Activated CD4-positive, alpha-beta T cell treated with anti-CD3 and anti-CD28 coated beads for 1 hour (primary cell): ENCODE results near the gene FGD4.

Experiments
- DNase-seq: peaks from one replicate; pipeline ENCODE4 v3.0.0-alpha.2; 2020

The FGD4 gene

DNA sequence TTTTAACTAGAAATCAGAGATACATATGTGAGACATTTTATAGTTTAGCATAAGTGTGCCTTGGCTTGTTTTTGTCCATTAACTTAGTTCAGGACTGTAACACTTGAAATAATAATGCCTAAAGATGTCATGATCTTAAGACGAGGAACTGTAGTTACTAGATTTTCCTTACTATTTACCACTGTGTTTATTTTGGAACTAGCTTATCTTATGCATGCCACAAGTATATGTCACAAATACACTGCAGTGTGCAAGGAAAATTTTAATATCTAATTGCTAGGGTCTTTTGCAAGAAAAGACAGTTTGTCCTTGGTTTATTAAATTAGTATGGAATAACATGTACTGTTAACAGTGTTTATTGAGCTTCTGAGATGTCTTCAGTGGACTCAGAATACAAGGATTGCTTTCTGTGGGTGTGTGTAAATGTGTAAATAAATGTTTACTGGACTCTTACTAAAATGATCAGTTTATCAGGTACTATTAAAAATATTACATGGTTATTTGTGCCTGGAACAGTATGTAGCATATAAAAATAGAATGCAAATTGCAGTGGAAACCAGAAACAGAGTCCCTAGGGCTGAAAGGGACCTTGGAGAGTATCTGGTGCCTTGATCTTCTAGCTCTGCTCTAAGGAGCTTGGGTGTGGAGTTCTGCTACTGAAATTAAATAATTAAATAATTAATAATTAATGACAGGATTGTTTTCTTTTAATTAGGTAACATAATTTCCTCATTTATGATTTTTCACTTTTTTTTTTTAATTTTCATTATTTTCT, 58.1 kb downstream of the FGD4 start:
- no peak for DNase-seq

- DNase-seq: no peak
These were observed 61.3 kb downstream of the FGD4 start for GRCh38 chr12:32460638-32461037.

GRCh38 chr12:32462908-32463307, 63.5 kb downstream of the FGD4 start:
- DNase-seq: no peak

DNA sequence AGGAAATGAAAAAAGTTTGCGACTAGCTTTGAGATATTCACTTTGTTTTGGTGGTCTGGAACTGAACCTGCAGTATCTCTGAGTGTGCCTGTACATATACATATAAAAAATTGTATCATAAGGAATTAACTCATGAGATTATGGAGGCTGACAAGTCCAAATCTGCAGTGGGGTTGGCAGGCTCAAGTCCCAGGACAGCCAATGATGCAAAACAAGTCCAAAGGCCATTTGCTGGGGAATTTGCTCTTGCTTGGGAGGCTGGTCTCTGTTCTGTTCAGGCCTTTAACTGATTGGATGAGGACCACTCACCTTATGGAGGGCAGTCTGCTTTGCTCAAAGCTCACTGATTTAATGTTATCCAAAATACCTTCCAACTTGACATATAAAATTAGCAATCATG, 66.8 kb downstream of the FGD4 start:
- DNase-seq: no peak

DNA sequence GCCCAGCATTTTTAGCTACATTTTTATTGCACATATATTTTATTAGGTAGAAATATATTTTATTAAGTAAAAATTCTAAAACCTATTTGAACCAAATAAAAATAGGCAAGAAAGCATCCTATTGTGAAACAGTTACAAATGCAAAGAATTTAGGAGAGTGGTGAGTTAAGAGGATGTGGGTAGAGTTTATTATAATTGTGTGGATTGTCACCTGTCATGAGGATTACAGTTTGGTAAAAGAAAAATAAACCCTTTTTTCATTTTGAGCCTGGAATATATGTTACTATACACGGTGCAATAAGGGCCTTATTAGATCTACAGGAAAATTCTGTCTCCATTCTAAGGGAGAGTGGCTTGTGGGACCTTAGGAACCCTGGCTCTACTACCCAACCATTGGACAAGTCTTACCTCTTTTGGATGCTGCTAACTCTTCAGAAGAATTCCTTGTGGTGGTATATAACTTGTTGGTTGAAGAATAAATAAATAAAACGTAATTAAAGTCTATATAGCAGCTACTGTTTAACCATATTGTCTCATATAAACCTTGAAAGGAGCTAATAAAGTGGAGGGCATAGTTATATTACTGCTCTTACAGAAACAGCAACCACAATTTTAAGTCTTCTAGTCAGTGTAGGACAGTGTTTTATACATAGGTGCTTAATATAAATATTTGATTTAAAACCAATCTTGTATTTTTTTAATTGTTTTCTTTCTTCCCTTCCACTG, 67.8 kb downstream of the FGD4 start:
- no peak for DNase-seq

GRCh38 chr12:32467959-32468863, 68.9 kb downstream of the FGD4 start:
- DNase-seq: no peak

- no peak for DNase-seq
These were observed 71.6 kb downstream of the FGD4 start for GRCh38 chr12:32470936-32471470.

DNA sequence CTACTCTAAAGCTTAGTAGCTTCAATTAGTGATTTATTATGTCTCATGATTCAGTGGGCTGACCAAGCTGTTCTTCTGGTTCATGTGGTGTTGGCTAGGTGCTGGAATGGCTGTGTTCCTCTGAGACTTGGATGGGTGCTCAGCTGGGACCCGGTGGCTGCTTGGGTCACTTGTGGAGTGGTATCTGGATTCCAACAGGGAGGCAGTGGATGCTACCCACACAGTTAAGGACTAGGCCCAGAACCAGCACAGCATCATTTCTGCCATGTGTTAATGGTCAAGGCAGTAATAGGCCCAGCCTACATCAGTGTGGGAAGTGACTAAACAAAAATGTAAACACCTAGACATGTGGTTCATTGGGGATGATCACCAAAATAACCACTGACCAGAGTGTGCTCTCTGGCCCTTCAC, 72.2 kb downstream of the FGD4 start:
- DNase-seq: no peak

- no peak for DNase-seq
These were observed 76.4 kb downstream of the FGD4 start for GRCh38 chr12:32475724-32476123.

DNA sequence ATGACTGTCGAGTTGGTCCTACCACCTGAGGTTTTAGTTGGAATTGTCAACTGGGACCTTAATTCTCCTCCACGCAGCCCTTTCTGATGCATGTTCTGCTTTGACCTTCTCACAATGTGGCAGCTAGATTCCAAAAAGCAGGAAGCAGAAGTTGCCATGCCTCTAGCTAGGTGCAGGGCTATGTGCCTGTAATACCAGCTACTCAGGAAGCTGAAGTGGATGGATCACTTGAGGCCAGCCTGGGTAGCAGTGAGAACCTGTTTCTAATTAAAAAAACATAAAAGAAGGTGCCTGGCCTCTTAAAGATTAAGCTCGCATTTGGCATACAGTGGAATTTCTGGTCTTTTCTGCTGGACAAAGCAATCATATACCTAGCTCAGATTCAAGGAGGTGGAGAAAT, 77.1 kb downstream of the FGD4 start:
- no peak for DNase-seq

DNA sequence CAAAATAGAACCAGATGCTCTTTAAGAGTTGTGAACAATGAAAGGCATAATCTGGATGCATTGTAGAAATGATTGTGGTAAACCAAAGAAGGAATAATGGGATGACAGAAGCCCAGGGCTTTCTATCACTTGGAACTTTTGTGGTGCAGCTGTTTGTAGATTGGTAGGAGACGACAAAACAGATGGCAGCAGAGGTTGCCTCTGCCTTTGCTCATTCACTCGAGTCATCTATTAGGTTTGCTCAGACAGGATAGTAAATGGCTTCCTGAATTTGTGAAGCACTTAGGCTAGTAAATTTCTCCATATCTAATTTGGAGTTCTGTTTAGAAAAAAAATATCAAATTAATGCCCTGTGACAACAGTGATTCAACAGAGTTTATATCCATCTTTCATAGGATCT, 78.4 kb downstream of the FGD4 start:
- no peak for DNase-seq

DNA sequence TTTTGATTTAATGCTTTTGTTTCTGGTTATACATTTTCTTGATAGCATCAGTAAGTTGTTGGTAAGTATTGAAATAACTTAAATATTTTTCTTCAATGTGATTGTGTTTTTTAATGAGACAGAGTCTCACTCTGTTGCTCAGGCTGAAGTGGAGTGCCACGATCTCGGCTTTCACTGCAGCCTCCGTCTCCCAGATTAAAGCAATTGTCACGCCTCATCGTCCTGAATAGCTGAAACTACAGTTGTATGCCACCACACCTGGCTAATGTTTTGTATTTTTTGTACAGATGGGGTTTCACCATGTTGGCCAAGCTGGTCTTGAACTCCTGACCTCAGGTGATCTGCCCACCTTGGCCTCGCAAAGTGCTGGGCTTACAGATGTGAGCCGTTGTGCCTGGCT, 78.8 kb downstream of the FGD4 start:
- no peak for DNase-seq

DNA sequence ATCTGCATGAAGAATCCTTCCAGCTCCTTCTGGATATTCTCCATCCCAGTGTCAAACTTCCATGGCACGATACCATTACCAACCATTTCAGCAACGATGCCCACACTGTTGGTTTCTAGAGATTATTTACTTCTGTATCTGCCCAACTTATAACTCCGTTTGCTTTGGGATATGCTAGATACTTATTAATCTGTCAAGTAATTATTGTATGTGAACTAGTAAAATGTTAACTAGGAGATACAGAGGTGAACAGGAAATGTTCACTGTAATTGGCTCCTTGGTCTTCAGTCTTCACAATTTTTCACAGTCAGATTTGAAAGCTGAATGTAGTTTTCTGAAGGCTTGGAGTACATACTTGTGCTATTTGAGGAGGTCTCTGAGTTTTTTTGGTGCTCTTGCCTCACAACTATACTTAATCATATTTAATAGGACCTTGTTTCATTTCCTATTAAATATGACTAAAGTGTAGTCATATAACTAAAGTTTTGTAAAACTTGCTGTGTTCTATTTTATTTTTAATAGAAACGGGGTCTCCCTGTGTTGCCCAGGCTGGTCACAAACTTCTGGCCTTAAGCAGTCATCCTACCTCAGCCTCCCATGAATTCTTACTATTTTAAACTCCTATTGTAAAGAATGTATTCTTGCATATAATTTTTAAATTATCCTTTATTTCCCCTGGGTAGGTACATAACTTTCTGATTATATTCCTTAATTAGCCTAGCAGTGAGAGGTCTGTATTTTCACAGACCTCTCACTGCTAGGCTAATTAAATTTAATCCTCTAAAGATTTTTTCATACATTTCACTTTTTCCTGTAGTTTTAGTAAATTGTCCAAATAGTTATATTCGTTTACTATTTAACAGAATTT, 79.7 kb downstream of the FGD4 start:
- DNase-seq: no peak

GRCh38 chr12:32482226-32482625, 82.9 kb downstream of the FGD4 start:
- no peak for DNase-seq

GRCh38 chr12:32483499-32483898, 84.1 kb downstream of the FGD4 start:
- no peak for DNase-seq

DNA sequence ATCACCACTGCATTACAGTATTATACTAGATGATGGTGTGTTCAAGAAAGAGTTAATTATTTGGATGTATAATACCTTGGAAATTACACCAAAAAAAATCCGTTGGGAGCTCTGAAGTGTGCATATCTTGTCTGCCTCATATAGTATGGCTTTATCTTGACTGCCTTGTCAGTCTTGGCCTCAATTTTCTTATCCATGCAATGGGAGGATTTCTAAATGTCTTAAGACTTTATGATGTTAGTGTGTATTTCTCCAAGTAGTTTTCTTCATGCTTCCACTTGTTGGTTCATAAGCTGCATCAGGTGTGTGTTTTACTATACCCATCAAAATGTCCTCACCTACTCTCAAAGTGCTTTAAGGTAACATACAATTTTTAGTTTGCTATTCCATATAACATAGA, 84.6 kb downstream of the FGD4 start:
- no peak for DNase-seq

GRCh38 chr12:32486158-32486557, 86.8 kb downstream of the FGD4 start:
- no peak for DNase-seq

DNA sequence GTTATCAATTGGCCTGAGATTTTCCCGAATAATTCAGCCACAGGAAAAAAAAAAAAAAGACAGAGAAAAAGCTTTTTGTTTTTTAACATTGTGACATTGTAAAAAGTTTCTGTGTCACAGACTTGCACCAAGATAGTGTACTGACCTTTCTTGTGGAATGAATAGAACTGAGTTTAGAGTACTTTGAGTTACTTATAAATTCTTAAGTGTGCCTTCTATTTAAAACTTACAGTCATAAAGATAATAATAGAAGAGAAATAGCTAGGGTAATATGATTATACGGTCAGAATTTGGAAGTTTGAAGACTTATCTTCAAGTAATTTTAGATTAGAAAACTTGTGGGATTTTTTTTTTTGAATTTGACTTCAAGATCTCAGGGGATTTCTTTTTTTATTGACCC, 88.8 kb downstream of the FGD4 start:
- DNase-seq: no peak

- DNase-seq: no peak
These were observed 89.7 kb downstream of the FGD4 start for GRCh38 chr12:32489070-32489469.

DNA sequence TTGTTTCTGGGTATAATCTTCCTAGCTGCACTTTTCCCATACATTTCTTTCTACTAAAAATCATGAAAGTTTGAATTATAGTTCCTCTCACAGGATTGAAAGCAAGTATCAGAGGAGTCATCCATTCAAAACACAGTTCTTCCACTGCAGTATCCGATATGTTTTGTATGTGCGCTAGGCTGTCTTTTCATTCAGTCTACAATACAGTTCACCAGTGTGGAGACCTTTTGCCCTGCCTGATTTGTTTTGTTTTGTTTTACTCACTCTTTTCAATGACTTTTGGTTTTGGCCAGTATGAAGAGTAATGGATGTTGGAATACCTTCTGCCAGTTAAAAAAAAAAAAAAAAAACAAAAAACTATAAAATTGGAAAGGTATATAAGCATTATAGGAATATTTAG, 91.4 kb downstream of the FGD4 start:
- DNase-seq: no peak

DNA sequence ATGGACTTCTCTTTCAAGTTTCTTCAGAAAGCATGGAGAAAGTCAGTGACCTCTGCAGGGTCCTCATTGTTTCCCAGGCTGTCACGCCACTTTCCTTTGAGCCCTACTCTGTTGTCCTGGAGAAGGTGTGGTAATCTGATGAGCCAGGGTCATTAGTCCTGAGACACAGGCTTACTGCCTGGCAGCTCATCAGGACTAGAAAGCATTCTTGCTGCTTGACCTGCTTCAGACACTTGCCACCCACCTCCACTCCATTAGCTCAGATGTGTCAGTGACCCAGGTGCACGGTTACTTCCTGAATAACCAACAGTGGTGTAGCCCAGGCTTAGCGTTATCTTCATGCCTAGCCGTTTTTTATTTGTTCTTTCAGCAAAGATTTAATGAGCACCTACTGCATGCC, 93.9 kb downstream of the FGD4 start:
- DNase-seq: no peak

GRCh38 chr12:32494656-32495055, 95.3 kb downstream of the FGD4 start:
- DNase-seq: no peak
